Activated naive CD4-positive, alpha-beta T cell treated with anti-CD3 and anti-CD28 coated beads, Interleukin-2, amount 50 U/mL, for 16 hours (primary cell): ENCODE data around the gene HECTD2.
A peak's percentile ranks its signal among the peaks of the same experiment; 100 is the strongest.
"Not testable (repeated sequence)": the region's sequence is repeated elsewhere in the genome, so short reads cannot be mapped to it uniquely, and the experiment has no call there.

Experiments used
- DNase-seq: peaks from one replicate; pipeline ENCODE4 v3.0.0-alpha.2; 2020

The HECTD2 gene, protein sequence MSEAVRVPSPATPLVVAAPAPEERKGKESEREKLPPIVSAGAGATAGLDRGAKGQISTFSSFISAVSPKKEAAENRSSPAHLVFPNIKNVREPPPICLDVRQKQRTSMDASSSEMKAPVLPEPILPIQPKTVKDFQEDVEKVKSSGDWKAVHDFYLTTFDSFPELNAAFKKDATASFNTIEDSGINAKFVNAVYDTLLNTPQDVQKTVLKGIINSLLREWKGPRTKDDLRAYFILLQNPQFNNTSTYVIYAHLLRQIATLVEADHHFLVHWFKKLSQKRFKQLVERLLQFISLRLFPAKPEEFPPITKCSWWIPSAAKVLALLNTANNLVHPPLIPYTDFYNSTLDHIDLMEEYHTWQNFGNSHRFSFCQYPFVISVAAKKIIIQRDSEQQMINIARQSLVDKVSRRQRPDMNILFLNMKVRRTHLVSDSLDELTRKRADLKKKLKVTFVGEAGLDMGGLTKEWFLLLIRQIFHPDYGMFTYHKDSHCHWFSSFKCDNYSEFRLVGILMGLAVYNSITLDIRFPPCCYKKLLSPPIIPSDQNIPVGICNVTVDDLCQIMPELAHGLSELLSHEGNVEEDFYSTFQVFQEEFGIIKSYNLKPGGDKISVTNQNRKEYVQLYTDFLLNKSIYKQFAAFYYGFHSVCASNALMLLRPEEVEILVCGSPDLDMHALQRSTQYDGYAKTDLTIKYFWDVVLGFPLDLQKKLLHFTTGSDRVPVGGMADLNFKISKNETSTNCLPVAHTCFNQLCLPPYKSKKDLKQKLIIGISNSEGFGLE

DNA sequence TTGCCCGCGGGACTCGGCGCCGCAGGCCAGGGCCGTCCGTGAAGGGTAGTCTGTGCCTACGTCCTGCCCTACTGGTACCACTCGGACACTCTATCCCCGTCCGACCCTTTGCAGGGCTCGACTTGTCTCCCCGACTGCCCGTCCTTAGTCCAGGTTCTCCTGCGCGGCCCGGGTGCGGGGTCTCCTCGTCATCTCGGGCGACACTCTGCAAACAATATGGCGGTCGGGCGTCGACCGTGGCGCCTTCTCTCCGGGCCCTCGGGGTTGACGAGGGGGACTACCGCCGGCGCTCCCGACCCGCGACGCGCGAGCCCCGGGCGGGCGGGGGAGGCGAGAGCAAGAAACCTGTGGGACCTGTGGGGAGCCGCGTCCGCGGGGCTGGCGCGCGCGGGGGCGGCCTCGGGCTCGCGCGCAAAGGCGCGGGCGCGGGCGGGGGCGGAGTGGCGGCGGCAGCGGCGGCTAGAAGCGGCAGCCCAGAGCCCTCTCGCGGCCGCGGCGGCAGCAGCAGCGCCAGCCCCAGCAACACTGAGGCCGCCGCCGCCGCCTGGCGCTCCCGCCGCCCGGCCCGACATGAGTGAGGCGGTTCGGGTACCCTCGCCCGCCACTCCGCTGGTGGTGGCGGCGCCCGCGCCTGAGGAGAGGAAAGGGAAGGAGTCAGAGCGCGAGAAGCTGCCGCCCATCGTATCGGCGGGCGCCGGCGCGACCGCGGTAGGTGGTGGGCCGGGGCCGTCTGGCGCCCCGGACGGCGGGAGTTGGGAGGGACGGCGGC is at the start of gene HECTD2:
Gene HECTD2, plus strand, starts transcription at position 476 of the 769 bp plus-strand sequence. Its CDS starts 95 bp downstream, at position 571.
- peak; percentile 88 for DNase-seq

- DNase-seq: no peak
Observed at GRCh38 chr10:91360461-91360860, 49.7 kb upstream of the HECTD2 start.

GRCh38 chr10:91365519-91365918 is 44.6 kb upstream of the HECTD2 start:
- DNase-seq: not testable (repeated sequence)

GRCh38 chr10:91366704-91367103 is 43.4 kb upstream of the HECTD2 start:
- DNase-seq: no peak

DNA sequence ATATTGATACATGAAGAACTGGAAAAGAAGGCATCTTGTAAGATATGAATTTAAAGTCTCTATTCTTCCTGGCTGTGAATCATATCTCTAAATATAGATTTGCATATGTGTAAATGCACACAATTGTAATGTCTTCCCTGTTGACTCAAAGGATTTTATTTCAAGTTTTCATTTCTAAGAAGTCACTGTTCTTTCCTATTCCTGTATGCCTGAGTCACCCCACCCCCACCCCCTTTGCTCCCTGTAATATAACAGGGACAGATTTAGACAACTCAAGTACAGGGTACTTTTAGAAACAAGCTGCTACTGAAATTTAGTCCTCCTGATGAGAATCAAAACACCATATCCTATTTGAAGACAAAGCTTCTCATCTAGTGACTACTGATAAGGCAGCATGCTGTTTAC is 43.0 kb upstream of the HECTD2 start:
- DNase-seq: no peak

GRCh38 chr10:91367558-91367957 is 42.6 kb upstream of the HECTD2 start:
- DNase-seq: no peak

GRCh38 chr10:91369978-91370589 is 40.1 kb upstream of the HECTD2 start:
- not testable (repeated sequence) for DNase-seq

DNA sequence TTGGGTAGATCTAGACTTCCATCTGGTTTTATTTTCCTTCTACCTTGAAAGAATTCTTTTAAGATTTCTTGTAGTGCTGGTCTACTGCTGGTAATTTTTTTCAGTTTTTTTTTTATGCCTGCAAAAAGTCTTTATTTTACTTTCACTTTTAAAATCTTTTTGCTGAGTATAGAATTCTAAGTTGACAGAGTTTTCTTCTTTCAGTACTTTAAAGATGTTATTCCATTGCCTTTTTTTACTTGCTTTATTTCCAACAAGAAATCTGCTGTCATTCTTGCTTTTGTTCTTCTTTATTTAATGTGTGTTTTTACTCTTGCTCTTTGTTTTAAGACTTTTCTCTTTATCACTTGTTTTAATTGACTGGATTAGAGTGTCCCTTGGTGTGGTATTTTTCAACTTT is 36.1 kb upstream of the HECTD2 start:
- DNase-seq: no peak

- no peak for DNase-seq
Observed at GRCh38 chr10:91378061-91378460, 32.1 kb upstream of the HECTD2 start.

DNA sequence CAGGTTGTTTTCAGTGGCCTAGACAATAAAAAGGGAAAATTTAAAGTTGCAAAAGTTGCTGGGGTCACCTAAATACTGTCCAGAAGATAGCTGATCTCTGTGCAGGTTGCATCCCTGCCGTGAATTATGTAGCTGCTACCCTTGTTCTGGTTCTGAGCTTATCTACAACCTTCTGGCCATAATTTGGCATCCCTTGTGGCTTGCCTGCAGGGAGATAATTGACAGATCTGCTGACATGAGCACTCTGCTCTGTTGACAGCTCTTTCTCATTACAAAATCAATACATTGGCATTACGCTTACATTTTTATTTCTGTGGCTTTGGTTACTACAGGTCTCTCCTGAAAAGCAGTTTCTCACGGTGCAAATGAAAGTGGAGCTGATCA is 29.3 kb upstream of the HECTD2 start:
- no peak for DNase-seq

- no peak for DNase-seq
Observed at GRCh38 chr10:91381257-91381891, 28.8 kb upstream of the HECTD2 start.

DNA sequence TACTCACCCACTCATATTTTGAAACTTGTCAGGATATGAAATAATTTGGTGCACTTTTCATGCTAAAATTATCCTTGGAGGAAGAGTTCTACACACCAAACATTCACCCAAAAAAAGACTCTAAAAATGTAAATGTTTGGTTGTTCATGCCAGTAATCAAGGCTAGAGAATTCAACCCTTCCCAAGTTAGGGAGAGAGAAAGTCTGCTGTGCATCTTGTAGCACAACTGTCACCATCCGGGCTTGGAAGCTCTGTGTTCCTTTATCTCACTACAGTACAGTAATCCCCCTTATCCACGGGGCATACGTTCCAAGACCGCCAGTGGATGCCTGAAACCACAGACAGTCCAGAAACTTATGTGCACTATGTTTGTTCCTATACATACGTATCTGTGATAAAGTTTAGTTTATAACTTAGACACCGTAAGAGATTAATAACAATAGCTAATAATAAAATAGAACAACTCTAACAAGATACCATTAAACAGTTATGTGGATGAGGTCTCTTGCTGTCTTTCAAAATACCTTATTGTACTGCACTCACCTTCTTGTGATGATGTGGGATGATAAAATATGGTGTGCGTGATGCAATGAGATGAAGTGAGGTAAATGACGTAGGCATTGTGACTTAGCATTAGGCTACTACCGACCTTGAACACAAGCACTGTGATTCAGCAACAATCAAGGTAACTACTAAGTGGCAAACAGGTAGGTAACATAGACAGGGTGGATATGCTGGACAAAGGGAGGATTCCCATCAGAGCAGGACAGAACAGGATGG is 24.6 kb upstream of the HECTD2 start:
- no peak for DNase-seq

GRCh38 chr10:91389636-91390512 is 20.3 kb upstream of the HECTD2 start:
- no peak for DNase-seq

GRCh38 chr10:91390513-91390825 is 19.7 kb upstream of the HECTD2 start:
- DNase-seq: not testable (repeated sequence)

DNA sequence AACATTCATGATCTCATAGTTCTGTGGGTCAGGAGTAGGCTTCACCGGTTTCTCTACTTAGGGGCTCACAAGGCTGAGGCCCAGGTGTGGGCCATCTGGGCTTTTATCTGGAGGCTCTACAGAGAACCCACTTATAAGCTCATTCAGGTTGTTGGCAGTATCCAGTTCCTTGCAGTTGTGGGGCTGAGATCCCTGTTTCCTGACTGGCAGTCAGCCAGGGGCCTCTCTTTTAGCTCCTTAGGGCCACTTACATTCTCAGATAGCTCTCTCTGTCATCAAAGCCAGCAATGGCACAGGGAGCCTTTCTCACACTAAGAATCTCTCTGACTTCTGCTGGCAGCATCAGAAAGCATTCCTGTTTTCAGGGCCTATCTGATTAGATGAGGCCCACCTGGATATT is 18.2 kb upstream of the HECTD2 start:
- no peak for DNase-seq

DNA sequence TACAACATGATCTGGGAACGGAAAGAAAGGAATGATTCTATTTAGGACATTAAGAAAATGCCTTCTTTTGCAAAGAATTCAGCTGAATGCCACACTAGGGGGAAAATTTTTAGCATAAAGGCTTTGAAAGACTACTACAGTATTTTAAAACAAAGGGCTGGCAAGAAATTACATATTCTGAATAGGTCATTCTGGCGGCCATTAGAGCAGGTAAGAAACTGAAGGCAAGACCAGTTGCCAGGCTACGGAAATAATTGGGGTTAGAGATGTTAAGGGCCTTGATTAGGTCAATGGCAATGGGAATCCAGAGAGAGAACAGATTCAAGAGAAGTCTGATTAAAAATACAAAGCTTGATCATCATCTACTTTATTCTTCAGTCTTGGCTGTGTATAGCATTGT is 3.8 kb upstream of the HECTD2 start:
- DNase-seq: no peak

GRCh38 chr10:91409069-91409868 is 875 bp upstream of the HECTD2 start:
- DNase-seq: peak; percentile 37

DNA sequence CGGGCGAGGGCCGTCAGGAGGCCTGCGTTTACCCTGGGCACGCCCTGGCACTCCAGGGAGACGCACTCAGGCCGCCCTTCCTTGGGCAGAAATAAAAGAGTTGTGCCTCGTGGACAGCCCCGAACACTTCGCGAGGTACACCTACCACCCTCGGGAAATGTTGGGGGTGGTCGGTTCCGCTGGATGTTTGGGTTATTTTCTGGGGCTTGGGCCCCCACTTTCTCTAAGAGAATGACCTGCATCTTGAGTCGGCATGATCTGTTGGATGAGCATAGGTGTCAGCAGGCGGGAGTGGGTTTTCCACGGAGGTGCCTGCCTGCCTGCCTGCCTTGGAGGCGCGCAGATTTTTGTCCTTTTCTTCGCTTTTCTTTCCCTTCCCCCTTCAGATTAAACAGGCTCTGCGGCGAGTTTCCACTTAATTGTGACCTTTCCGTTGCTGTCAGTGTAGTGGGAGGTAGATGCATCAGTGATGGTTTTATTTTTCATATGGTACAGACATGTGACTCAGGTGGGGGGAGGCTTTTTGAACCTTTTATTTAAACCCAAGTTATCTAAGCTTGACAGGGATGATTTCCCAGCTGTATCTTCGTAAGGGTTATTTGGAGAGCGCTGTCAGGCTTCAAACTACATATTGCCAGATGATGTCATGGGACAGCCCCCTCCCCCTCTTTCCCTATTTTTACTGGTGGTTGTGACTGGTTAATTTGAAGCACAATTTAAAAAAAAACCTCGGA is 661 bp downstream of the HECTD2 start:
- DNase-seq: peak; percentile 14

- DNase-seq: no peak
Observed at GRCh38 chr10:91411621-91412020, 1.5 kb downstream of the HECTD2 start.
